Fibroblast of skin of back (primary cell): ENCODE measurements around the gene ZFHX3.

Source experiments
- DNase-seq: peaks from one replicate; pipeline ENCODE4 v3.0.0-alpha.2; 2013

The ZFHX3 gene

GRCh38 chr16:72846594-72846993 lies 201.3 kb downstream of the ZFHX3 start:
- no peak for DNase-seq

GRCh38 chr16:72845322-72846020 lies 202.5 kb downstream of the ZFHX3 start:
- no peak for DNase-seq

DNA sequence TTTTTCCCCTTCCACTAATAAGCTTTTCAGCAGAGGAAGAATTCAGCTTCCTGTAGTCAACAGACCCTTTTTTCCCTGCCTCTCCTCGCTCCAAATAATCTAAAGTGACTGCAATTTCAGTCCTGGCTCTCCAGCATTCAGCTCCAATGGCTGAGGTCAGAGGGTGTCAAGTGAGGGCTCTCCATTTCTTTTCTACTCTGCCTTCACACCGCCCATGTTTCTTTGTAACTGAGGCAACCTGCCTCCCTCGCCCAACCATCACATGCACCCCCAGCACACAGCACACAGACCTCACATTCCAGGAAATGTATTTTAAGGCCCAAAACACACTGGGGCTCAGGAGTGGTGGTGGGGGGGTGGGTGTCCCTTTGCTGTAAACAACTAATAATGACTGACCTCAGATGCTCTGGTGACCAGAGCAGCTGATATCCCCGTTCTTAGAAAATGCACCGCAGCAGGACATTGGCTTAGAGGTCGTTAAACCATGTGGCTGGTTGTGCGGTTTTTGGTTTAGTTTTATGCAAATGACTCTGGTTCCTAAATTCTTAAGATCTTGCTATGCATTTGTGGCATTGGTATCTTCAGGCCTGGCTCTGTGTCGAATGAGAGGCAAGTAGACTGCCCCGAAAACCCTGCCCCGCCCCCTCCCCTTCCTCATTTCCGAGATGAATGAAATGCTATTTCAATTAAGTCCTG lies 203.6 kb downstream of the ZFHX3 start:
- DNase-seq: no peak

- no peak for DNase-seq
Observed at GRCh38 chr16:72841506-72841905, 206.4 kb downstream of the ZFHX3 start.

- DNase-seq: no peak
Observed at GRCh38 chr16:72840631-72841381, 207.1 kb downstream of the ZFHX3 start.

DNA sequence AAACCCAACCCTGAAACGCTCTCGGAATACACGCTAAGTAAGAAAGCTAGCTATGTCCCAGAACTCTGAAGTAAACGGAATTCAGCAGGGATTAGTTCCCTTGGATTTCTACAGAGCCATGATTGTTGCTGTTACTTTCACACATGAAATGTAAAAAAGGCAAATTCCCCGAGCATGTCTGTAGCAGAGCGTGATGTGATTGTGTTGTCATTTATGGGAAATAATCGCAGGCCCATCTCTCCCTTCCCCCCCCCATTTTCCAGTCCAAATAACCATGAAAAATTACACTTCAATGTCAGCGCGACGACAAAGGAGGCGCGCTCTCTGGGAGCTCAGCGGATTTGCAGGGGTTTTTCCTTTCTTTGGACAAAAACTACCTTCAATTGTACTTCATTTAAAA lies 209.0 kb downstream of the ZFHX3 start:
- no peak for DNase-seq

- no peak for DNase-seq
Observed at GRCh38 chr16:72838586-72838910, 209.4 kb downstream of the ZFHX3 start.

GRCh38 chr16:72837846-72838585 lies 209.9 kb downstream of the ZFHX3 start:
- no peak for DNase-seq

DNA sequence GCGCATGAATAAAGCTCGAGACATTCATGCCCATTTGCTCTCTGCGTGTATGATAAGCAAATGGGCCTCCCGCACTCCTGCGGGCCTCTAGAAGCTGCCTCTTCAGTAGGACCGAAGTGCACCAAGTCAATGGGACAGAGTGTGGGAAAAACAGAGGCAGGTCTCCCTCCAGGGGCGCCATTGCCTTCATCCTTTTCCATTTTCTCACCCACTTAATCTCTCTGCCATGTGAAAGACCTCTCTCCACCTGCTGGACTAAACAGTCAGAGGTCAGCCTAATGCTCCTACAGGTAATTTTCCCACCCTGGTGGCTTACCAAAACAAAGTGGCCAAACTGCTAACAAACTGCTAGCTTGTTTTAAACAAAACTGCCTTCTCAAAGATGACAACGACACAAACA lies 210.9 kb downstream of the ZFHX3 start:
- no peak for DNase-seq

DNA sequence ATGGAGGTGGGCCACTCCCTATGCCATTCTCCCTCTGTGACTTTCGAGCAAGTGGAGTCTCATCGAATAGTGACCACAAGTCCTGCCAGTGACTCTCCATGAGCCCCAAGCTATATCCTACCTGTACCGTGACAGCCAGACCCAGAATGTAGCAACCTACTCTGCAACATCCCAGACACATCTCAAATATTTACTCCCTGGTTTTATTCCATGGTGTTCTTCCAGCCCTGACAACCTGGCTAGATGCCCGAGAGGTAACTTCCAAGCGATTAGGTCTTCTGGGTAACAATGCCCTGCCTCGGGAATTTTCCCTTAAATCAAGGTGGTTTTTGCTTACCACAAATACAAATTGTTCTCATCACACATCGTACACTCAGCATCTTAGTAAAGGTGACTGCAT lies 211.7 kb downstream of the ZFHX3 start:
- no peak for DNase-seq

GRCh38 chr16:72835086-72835485 lies 212.8 kb downstream of the ZFHX3 start:
- DNase-seq: no peak

DNA sequence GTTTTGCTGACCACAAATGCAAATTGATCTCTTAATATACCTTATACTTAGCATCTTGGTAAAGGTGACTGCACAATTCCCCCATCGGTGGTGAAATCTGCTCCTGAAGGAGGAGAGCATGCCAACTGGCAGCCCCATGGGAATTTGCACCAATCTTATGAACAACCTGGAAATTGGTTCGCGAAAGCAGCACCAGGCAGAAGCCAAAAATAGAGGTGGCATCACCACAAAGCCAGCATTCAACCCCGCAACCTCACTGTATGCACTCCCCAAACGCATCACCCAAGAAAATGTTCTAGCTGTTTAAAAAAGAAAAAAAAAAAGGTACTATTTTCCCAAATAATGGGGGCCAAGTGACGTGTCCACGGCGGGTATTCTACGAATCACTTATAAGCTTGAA lies 213.4 kb downstream of the ZFHX3 start:
- DNase-seq: no peak

GRCh38 chr16:72833969-72834368 lies 214.0 kb downstream of the ZFHX3 start:
- DNase-seq: no peak

DNA sequence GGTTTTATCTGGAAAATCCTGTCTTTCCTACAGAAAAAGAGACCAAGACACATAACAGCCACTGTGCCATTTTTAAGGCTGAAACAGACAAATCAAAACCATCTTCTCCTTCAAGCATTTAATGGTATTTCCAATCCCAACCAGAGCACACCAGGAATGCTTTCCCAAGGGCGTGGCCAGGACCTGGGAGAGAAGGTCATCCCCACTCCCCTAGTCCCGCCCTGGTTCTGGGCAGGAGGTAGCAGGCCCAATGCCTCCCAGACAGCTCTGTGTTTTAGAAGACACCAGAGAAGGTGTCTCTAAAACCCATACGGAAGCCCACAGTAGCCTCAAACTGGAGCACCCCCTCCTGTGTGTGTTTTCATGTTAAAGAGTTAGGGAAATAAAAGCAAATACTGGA lies 214.4 kb downstream of the ZFHX3 start:
- DNase-seq: no peak

- peak; percentile 77 for DNase-seq
Observed at GRCh38 chr16:72832621-72833248, 215.2 kb downstream of the ZFHX3 start.

- peak; percentile 60 for DNase-seq
Observed at GRCh38 chr16:72829846-72830775, 217.8 kb downstream of the ZFHX3 start.

GRCh38 chr16:72827866-72828265 lies 220.1 kb downstream of the ZFHX3 start:
- no peak for DNase-seq

- no peak for DNase-seq
Observed at GRCh38 chr16:72825912-72826621, 221.9 kb downstream of the ZFHX3 start.

DNA sequence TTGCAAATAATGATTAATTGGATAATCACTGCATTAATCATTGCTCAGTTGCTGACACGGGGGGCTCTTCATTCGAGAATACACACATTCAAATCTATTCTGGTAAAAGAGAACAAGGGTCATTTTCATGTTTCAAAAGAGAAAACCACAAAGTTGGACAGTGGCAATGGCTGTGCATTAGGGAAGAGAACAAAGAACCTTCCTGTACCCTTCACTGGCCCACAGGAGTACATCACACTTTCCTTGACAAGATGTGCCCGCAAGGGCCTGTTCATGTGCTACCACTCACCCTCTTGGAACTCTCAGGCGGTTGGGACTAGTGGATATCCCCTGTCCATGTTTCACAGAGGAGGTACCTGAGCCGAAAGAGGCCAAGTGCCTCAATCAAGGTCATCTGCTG lies 223.2 kb downstream of the ZFHX3 start:
- no peak for DNase-seq

GRCh38 chr16:72824027-72824426 lies 223.9 kb downstream of the ZFHX3 start:
- DNase-seq: no peak
